GM11168 (cell line): ENCODE results near the gene NHSL2.

Experiments
- in situ Hi-C: fragments of 300-500 bp; cut with MboI; formaldehyde crosslinking; loops from one replicate; pipeline ENCODE4 v1.12.0; 2022; ENCODE audit warnings: low sequenced_read_pairs; ENCODE audit not compliant: unreplicated experiment

NHSL2 gene

DNA sequence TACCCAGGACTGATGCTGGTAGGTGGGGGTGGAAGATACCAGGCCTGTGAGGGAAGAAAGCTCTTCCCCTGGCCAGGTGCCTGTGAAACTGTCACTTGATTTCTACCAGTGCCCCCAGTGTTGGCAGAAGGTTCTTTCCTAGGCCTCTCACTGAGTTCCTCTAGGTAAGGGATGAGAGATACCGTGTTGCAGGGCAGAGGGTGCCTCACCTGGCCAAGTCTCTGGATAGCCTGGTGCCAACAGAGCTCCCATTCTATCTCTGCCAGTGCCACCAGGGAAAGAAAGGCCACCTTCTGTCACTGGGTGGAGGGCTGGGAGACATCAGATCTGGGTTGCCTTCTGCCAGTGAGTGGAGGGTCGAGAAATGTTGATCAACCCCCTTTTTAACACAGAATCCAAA, 127.0 kb downstream of the NHSL2 start:
- in situ Hi-C loops = no loop called here

DNA sequence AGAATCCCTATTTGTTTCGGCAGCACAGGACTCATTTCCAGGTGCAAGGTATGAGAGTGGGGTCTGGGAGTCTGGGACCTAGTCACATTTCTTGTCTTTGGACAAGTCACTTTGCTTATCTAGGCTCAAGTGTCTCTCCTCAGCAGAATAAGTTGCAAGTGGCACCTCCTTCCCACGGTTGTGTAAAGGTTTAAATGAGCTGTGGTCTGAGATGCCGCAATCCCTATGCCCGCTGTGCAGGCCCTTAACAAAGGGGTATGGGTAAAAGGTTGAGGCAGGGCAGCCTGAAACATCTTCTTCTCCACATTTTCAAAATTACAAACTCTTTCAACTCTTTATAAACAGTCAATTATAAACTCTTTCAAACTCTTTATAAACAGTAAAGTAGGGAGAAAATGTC, 127.4 kb downstream of the NHSL2 start:
- in situ Hi-C loops = no loop called here

DNA sequence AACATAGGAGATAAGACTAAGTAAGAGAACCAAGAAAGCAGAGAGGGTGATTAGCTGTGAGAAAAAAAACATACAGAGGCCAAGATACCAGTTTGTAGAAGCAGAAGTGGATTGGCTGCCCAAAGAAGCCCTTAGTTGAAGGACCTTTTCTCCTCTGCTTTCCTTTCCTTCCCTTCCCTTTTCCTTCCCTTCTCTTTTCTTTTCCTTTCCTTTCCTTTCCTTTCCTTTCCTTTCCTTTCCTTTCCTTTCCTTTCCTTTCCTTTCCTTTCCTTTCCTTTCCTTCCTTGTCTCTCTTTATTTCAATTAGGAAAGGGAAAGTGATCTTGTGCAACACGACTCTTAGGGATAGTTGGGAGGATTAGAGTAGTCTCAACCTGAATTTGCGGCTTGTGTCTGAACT, 128.2 kb downstream of the NHSL2 start:
- in situ Hi-C loops = no loop called here

DNA sequence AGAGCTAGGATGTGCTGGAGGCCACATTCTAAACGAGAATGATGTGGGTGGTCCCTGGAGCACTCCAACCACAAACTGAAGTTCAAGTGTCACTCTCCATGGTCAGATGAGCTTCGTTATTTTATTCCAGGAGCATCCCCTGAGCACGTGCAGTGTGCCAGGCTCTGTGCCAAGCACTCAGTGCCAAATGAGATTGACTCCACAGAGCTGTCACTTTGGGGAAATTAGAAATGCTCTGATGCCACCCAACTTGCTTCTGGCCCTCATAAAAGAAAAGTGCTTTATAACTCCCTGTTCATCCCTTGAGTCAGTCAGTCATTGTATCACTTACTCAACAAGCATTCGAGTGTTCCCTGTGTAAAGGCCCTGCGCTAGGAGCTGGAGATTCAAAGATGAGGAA, 129.9 kb downstream of the NHSL2 start:
- in situ Hi-C loops = no loop called here

DNA sequence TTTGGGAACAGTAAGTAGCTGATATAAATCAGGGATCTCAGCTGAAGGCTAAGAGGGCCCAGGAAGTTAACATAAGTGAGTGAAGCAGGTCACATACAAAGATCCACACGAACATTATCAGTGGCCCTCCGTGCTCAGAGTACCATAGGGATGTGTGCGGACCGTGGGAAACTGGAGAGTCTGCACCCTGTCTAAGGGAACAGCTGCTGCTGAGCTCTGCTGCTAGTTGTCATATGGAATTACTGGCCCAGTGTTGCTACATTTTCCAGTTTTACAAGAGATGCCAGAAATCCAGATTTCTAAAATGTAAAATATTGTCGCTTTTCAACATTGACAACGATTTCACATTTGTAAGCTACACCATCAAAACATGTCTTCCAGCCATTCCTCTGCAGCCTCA, 130.5 kb downstream of the NHSL2 start:
- in situ Hi-C loops = no loop called here

DNA sequence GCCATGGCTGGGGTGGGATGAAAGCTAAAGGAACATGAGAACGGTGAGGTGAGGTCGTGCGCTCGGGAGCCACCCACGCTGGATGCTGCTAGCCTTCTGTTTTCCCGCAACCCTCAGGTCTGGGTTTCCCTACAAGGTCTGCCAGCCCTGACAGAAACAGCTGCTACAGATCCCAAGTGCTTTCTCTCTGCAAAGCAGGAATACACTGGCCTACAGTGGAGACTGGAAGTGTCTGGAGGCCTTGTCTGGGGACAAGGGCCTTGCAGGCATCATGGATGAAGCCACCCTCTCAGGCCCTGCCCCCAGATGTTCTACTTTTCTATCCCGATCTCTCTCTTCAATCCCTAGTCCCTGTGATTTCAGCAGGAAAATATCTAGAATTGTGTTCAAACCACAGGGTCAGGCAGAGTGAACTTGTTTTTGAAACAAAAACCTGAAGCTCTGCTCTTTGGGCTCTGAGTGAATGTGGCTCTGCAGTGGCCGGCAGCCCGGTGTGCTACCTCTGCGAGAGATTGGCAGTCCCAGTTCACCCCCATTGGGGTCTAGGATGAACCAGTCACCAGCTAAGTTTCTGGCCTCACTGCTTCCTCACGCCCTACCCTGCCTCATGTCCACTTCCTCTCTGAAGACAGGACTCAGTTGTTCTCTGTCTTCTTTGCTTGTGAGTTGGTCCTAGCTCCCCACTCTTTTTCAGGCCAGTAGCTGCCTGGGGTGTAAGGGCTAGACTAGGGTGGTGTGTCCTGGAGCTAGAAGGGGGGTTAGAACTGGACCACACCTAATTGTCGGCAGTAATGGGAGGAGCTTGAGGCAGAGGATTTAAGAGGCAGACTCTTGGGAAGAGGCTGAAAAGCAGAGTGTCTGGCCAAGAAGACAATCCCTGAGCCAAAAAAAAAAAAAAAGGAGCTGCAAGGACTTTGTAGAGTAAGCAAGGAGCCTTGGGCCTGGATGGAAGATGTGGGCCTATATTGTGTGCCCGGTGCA, 131.5 kb downstream of the NHSL2 start:
- in situ Hi-C loops = no loop called here

DNA sequence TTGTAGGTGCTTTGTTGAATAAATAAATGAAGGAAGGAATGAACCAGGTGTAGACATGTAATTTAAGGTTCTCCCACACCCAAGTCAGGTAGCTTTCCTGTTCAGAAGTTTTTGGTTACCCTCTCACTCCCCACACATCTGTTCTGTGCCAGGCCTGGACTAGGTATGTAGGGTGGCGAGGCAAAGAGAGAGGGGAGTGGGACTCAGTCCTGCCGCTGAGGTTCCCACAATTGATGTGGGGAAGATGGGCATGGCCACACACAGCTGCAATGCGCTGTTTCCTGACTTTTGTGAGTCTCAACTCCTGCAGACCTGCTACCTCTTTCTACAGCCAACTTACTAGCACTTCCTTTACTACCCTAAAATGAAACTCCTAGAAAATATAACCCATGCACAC, 132.2 kb downstream of the NHSL2 start:
- in situ Hi-C loops = no loop called here

DNA sequence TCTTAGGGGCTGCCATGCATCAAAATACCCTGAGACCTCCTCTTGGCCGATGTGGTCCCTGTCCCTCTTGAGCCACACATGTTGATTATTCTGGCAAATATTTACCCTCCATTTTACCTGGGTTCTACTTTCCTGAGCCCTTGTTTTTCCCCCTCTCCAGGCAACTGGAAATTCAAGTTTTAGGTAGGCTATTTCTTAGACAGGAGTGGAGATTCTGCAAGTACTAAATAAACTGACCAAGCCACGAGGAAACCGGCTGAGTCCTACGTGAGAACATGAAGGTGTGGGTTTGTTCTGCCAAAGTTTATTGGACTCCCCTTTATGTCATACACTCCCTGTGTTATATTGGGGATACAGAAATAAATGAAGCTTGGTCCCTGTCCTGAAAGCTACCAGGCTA, 133.0 kb downstream of the NHSL2 start:
- in situ Hi-C loops = no loop called here

DNA sequence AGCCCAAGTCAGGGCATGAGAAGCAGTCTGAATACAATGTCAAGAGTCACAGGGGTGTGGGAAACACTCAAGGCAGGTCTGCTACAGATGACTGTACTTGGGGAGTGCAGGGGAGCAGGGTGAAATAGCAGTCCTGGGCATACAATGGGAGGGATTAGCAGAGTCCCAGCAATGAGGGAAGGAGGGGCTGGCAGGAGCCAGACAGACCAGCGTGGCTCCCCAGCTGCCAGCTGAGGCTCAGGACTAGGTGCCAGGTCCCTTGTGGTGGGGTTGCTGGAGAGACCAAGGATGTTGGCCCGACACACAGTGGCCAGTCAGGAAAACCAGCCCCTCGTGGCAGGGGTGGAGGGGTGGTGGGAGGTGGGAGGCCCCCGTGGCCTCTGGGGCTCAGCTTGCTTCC, 134.5 kb downstream of the NHSL2 start:
- in situ Hi-C loops = no loop called here

DNA sequence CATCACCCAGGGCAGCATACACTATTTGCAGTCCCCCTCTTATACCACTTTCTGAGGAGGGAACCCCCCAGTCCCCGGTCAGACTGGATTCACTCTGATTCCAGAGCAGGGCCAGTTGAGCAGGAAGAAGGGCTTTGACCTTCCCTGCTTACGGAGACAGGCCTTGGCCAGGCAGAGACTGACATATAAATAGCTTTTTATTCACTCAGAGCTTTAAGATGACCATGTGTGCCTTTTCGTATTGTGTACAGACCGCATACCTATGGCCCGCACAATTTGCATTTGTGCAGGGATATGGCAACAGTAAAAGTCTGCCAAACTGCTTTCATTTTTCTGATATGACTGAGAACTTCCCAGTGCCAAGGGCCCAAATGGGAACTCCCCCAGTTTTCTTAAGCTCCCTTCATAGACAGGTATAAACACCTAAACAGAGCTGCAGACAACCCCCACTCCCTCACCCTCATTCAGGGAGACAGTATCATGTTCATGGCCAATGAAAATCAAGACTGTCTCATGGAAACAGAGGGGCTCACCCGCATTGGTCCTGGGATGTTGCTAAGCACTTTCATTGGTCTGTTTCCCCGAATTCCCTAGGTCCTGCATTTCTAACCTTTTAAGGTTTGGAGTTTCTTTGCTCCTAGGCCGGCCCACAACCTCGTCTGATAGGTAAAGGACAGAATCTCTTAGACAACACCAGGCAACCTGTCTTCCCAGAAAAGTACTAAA, 135.1 kb downstream of the NHSL2 start:
- in situ Hi-C loops = no loop called here

DNA sequence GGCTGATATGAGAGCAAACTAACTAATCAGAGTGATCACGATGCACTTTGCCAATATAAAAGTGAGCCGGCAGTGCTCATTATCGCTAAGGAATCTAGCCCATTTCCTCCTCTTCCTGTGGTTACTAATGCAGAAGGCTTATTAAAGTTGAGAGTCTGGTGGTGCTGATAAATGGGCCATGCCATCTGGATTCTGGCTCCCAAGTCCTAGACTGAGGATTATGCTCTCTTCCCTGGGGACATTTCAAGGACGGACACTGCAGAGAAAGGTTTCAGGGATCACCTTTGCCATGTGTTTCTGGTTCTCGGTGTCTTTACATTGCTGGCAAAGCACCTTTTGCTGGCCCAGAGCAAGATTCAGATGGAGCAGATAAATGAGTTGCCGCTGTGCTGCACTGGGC, 135.8 kb downstream of the NHSL2 start:
- in situ Hi-C loops = no loop called here

DNA sequence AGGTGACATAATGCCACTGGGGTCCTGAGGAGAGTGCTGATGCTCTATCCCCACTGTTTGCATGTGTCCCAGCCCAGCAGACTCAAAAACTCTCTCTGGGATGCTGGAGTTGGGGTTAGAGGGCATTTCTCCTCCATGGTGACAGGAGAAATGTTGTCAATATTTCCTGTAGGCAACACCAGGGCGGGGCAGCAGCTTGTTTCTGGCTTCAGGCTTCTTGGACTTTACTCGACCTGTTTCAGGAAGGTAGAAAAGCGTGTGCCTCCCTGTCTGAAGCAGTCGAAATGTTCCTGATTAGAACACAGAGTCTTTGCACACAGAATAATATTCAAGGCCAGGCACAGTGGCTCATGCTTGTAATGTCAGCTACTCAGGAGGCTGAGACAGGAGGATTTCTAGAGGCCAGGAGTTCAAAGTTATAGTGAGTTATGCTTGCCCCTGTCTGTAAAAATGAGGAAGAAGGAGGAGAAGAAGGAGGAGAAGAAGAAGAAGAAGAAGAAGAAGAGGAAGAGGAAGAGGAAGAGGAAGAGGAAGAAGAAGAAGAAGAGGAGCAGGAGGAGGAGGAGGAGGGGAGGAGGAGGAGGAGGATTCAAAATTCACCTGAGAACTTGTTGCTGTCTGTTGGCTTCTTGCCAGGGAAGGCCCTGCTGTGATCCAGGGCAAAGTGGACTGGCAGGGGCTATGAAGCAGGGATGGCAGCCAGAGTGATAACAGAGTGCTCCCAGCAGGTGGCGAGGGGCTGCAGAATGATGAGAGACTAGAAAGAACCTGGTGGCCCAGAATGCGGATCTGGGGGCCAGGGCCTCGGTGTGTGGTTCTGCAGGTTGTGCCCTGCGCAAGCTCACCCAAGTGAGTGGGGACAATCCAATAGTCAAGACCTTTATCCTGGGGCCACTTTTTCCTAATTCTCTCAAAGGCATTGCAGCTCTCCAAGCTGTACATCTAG, 138.1 kb downstream of the NHSL2 start:
- in situ Hi-C loops = no loop called here

DNA sequence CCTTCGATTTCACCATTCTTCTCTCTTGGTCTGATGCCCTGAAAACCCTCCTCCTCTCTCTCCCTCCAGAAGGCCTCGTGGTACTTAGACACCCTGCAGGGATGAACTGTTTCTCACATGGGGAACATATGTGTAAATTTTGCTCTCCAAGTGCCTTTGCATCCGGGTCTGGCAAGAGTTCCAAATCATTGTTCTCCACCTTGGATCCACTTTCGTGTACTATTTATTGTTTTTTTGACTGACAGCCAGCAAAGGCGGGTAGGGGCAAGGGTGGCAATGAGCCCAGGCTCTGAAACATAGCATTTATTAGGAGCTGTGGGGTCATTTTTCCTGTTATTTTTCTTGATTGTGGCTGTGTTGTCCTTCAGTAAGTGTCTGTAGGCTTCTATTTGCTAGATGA, 139.4 kb downstream of the NHSL2 start:
- in situ Hi-C loops = no loop called here

DNA sequence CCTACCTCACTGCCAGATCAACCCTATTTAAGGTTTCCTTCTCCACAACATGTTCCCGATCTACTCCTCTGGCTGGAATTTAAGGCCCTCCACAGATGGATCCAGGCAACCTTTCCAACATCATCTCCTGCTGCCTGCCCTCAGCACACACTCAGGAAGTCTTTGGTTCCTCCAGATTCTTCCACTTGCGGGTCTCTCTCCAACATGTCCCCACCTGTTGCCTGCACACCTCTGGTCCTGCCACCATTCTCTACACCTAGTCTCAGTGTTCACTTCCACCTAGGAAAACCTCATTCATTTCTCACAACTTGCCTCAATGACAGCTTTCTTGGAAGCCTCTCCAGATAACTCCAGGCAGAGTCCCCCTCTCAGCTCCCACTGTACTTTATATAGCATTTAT, 140.9 kb downstream of the NHSL2 start:
- in situ Hi-C loops = no loop called here

DNA sequence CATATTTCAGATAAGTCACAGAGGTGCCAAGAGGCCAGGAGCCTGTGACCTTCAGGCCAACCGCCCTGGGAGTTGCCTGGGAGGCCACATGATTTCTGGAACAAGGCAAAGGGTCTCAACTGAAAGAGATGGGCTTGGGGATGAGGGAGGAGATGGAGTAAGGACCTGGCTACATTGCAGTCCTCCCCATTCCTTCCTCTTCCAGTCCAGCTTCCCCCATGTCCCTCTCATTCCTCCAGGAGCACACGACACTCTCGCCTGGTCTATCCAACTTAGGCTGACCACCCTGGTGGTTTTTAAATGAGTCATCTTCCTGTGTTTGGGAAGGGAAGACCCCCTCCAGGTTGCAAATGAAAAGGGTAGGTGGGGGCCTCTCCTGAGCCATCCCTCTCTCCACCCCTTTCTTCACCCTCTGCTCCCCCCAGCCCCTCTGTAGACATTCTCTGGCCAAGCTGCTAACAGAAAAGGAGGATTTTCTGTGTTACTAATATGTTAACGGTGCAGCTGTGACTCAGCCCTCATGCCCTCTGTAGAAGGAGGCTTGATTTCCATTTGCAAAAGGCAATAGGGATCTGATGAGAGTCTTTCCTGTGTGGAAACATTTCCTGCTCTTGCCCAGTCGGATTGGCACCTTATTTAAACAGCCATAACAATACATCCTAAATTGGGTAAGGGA, 141.9 kb downstream of the NHSL2 start:
- in situ Hi-C loops = no loop called here

DNA sequence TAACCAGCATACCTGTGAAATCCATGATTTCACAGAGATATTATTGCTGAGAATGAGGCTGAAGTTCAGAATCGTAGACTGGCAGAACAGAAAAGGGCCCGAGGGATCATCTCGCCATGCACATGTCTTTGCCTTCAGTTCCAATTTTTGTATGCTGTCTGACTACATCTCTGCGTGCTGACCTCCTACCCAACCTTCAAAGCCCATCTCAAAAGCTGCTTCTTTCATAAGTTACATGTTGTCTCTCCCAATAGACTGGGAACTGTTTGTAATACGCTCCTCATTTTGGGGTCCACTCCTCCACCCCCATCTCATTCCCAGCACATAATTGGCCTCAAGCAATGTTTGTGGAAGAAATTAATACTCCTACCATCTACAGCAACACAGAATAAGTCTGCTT, 142.9 kb downstream of the NHSL2 start:
- in situ Hi-C loops = no loop called here

DNA sequence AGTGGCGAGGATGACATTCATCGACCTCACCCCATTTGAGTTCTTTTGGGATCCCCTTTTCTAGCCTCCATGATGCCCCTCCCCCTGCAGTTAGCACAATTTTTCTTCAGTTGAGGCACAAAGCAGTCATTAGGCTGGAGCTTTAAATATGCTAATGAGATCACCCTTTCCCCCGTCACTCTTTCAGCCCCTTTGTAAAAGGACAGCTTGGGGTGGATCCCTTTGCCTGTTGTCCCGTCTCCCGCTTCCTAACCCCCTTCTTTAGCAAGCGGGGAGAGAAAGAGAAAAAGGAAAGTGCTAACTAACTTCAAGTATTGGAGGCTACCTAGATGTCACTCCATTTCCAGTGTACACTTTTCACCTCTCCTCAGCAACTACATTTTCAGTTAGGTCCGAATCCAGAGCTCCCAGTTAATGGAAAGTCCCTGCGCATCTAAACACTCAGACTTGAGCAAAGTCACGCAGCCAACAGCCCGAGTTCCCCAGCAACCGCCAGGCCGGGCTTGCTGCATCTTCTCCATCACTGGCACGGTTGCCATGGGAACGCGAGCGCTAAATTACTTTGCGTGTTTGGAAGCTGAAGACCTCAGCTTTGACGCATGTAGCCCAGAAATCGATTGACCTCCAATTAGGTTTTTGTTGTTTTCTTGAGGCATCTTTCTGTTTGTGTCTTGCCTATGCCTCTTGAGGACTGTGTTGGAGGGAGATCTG, 144.3 kb downstream of the NHSL2 start:
- in situ Hi-C loops = no loop called here

DNA sequence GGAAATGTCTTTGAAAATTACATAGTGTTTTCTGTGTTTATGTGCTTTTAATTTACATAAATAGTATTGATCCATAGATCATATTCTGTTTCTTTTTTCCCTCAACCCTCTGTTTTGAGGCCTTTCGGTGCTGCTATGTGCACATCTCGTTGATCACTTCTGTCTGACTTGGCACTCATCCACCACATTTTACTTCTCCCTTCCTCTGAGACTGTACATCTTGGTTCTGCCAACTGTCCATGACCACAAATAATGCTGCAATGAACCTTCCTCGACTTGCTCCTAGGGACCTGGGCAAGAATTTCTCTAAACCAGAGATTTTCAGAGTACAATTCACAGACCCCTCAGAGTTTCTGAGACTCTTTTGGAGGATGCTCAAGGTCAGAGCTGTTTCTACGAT, 146.7 kb downstream of the NHSL2 start:
- in situ Hi-C loops = no loop called here

DNA sequence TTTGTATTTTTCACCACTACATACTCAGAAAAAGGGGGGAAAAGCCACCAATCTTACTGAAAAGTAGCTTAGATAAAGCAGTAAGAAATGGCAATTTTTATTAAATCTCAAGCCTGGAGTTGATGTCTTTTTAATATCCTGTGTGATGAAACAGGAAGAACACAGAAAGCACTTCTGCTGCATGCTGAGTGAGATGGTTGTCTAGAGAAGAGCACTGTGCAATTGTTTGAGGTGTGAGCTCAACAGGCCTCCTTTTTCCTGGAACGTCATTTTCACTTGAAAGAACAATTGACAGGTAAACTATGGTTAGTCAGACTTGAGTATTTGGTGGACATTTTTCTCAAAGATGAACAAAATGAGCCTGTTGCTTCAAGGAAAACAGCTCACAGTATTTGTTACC, 147.2 kb downstream of the NHSL2 start:
- in situ Hi-C loops = no loop called here
